HG03571 (cell line): Measurements from ENCODE around the gene MAN1A2.

Experiments
- ATAC-seq: cut with Tn5 transposase; IDR thresholded peaks from one replicate; pipeline ENCODE4 v1.9.1; 2021; ENCODE audit not compliant: unreplicated experiment

Gene MAN1A2

GRCh38 chr1:117359561-117360289 lies 7.5 kb upstream of the MAN1A2 start:
- ATAC-seq = no peak

- ATAC-seq = no peak
Measured at GRCh38 chr1:117362986-117363385, 4.3 kb upstream of the MAN1A2 start.

GRCh38 chr1:117363571-117364048 lies 3.6 kb upstream of the MAN1A2 start:
- no peak for ATAC-seq

GRCh38 chr1:117364240-117364639 lies 3.0 kb upstream of the MAN1A2 start:
- no peak for ATAC-seq

GRCh38 chr1:117365350-117366176 lies 1.7 kb upstream of the MAN1A2 start:
- no peak for ATAC-seq

GRCh38 chr1:117366177-117367045 lies 838 bp upstream of the MAN1A2 start:
- ATAC-seq = peak; percentile 44

- ATAC-seq = no peak
Measured at GRCh38 chr1:117368116-117369108, 1.2 kb downstream of the MAN1A2 start.

- no peak for ATAC-seq
Measured at GRCh38 chr1:117370071-117370470, 2.8 kb downstream of the MAN1A2 start.

GRCh38 chr1:117370509-117370908 lies 3.3 kb downstream of the MAN1A2 start:
- ATAC-seq = no peak

GRCh38 chr1:117371441-117372151 lies 4.3 kb downstream of the MAN1A2 start:
- no peak for ATAC-seq

- no peak for ATAC-seq
Measured at GRCh38 chr1:117372863-117373412, 5.7 kb downstream of the MAN1A2 start.

GRCh38 chr1:117373932-117374331 lies 6.7 kb downstream of the MAN1A2 start:
- ATAC-seq = no peak

- ATAC-seq = no peak
Measured at GRCh38 chr1:117375327-117375726, 8.1 kb downstream of the MAN1A2 start.

GRCh38 chr1:117387060-117387633 lies 19.9 kb downstream of the MAN1A2 start:
- no peak for ATAC-seq

- ATAC-seq = no peak
Measured at GRCh38 chr1:117388328-117388727, 21.1 kb downstream of the MAN1A2 start.

- no peak for ATAC-seq
Measured at GRCh38 chr1:117389284-117389683, 22.0 kb downstream of the MAN1A2 start.

- ATAC-seq = no peak
Measured at GRCh38 chr1:117389779-117390178, 22.5 kb downstream of the MAN1A2 start.

- ATAC-seq = no peak
Measured at GRCh38 chr1:117392771-117393170, 25.5 kb downstream of the MAN1A2 start.

GRCh38 chr1:117396074-117396473 lies 28.8 kb downstream of the MAN1A2 start:
- ATAC-seq = no peak
